Measurements from ENCODE around the gene AHNAK. TPM values are rescaled to one million over a fixed set of nuclear protein-coding genes. Genes with fewer than 3 reads are reported as not detected.

The AHNAK gene
- total and polyA plus RNA-seq, 2 experiments from 2014 or later: 167 to 548 TPM

DNA sequence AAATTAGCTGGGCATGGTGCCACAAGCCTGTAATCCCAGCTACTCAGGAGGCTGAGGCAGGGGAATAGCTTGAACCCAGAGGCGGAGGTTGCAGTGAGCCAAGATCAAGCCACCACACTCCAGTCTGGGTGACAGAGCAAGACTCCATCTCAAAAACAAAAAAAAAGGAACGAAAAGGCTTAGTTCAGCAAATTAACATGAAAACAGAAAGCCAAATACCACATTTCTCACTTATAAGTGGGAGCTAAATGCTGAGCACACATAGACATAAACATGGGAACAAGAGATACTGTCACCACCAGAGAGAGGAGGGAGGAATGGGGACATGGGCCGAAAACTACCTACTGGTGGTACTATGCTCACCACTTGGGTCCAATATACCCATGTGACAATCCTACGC is 89.1 kb downstream of the AHNAK start:
- Histone ChIP-seq H3K27me3 (replicated peaks; ENCODE audit: insufficient read depth) (no peaks in the 10 kb centered on the region), H3K9me3 (ENCODE audit: low read depth) (no peaks in the 10 kb centered on the region), H3K27ac (no peak overlapping the region), H3K79me2 (ENCODE audit: insufficient read depth) (no peaks in the 10 kb centered on the region), H3K4me2 (ENCODE audit: unreplicated experiment) (no peak overlapping the region), H3K36me3 (ENCODE audit: low read depth) (no peaks in the 10 kb centered on the region), H3K4me1 (ENCODE audit: insufficient read depth) (peaks cover 18% of the 10 kb centered on the region), H3K9ac (no peak overlapping the region), H3F3A (ENCODE audit: insufficient read depth) (peaks cover 4% of the 10 kb centered on the region; the same call in 1 of the 2 replicates), H3K9me2 (ENCODE audit: insufficient read depth) (no peaks in the 10 kb centered on the region), H2AFZ (no peak overlapping the region), H3K4me3 (no peak overlapping the region), H4K20me1 (ENCODE audit: insufficient read depth) (no peaks in the 10 kb centered on the region)
- DNase-seq: no peak
- TF ChIP-seq EZH2 (IDR thresholded peaks at IDR 0.05; ENCODE audit: insufficient read depth, poor library complexity, severe bottlenecking) (no peak), EZH2phosphoT487 (IDR thresholded peaks at IDR 0.05; ENCODE audit: insufficient read depth, low read depth) (no peak)
- in situ Hi-C loops (cut with MboI): no loop called here
- 71 to 73% methylated on average over 4 of the region's 4 CpGs for WGBS, 2 experiments (ENCODE audit: low coverage in 1 of 2, low lambda C conversion rate in 2 of 2, missing lambda C conversion rate in 2 of 2)

DNA sequence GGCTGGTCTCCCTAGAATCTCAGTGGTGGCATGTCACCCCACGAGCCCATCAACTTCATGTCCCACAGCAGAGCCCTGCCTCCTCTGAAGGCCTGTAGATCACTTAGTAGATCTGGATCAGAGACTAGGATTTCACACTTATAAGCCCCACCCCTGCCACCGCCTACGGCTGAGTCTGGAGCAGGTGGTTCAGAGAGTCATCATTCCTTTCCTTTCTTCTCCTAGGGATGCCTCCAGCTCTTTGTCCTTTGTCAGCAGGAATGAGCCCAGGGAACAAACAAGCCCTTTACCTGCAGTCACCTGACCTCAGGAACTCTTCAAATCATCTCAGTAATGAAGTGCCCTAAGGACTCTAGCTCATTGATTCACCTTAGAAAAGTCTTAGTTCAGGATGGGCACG is 90.0 kb downstream of the AHNAK start:
- H3K9ac ChIP-seq: no peak overlapping the region
- no peaks in the 10 kb centered on the region for H3K9me3 ChIP-seq (ENCODE audit: low read depth)
- no peak overlapping the region for H2AFZ ChIP-seq
- no peaks in the 10 kb centered on the region for H3K79me2 ChIP-seq (ENCODE audit: insufficient read depth)
- no peak for DNase-seq
- no peaks in the 10 kb centered on the region for H3K27me3 ChIP-seq (replicated peaks; ENCODE audit: insufficient read depth)
- H3F3A ChIP-seq (ENCODE audit: insufficient read depth): peaks cover 2% of the 10 kb centered on the region; the same call in 1 of the 2 replicates
- no peaks in the 10 kb centered on the region for H4K20me1 ChIP-seq (ENCODE audit: insufficient read depth)
- no peak overlapping the region for H3K27ac ChIP-seq
- in situ Hi-C loops (cut with MboI): no loop called here
- TF ChIP-seq EZH2phosphoT487 (IDR thresholded peaks at IDR 0.05; ENCODE audit: insufficient read depth, low read depth): no peak
- no peak for TF ChIP-seq EZH2 (IDR thresholded peaks at IDR 0.05; ENCODE audit: insufficient read depth, poor library complexity, severe bottlenecking)
- H3K36me3 ChIP-seq (ENCODE audit: low read depth): no peaks in the 10 kb centered on the region
- peaks cover 9% of the 10 kb centered on the region for H3K4me1 ChIP-seq (ENCODE audit: insufficient read depth)
- 79 to 86% methylated on average over 4 of the region's 4 CpGs for WGBS, 2 experiments (ENCODE audit: low coverage in 1 of 2, low lambda C conversion rate in 2 of 2, missing lambda C conversion rate in 2 of 2)
- H3K4me2 ChIP-seq (ENCODE audit: unreplicated experiment): no peak overlapping the region
- no peaks in the 10 kb centered on the region for H3K9me2 ChIP-seq (ENCODE audit: insufficient read depth)
- no peak overlapping the region for H3K4me3 ChIP-seq

DNA sequence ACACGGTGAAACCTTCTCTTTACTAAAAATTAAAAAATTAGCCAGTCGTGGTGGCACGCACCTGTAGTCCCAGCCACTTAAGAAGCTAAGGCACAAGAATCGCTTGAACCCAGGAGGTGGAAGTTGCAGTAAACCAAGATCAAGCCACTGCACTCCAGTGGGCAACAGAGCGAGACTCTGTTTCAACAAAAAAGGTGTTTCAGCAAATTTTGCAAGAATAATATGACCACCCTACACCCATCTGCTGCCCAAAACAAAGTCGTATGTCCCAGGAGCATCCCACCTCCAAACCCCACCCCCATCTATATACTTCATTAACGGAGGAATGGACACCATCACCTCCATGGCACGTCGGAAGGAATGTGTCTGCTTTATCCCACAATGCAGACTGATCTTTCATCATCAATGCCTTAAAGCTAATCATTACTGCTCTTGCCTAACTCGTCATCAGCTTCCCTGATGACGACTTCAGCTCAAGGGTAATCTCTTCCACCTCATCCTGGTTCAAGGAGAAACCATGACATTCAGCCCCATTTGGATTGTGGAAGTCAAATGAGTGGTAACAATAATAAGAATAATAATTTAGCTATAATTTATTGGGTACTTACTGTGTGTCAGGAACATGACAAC is 93.7 kb downstream of the AHNAK start:
- Histone ChIP-seq H4K20me1 (ENCODE audit: insufficient read depth) (no peaks in the 10 kb centered on the region), H3K4me2 (ENCODE audit: unreplicated experiment) (no peak overlapping the region), H3K4me3 (no peak overlapping the region), H3F3A (ENCODE audit: insufficient read depth) (no peaks in the 10 kb centered on the region), H3K9ac (no peak overlapping the region), H3K27ac (no peak overlapping the region), H3K79me2 (ENCODE audit: insufficient read depth) (no peaks in the 10 kb centered on the region), H3K4me1 (ENCODE audit: insufficient read depth) (no peaks in the 10 kb centered on the region), H3K9me2 (ENCODE audit: insufficient read depth) (no peaks in the 10 kb centered on the region), H3K36me3 (ENCODE audit: low read depth) (no peaks in the 10 kb centered on the region), H2AFZ (no peak overlapping the region), H3K27me3 (replicated peaks; ENCODE audit: insufficient read depth) (no peaks in the 10 kb centered on the region), H3K9me3 (ENCODE audit: low read depth) (no peaks in the 10 kb centered on the region)
- no peak for DNase-seq
- 84% methylated on average over 11 of the region's 11 CpGs for WGBS, 2 experiments (ENCODE audit: low coverage in 1 of 2, low lambda C conversion rate in 2 of 2, missing lambda C conversion rate in 2 of 2)
- in situ Hi-C loops (cut with MboI): no loop called here
- TF ChIP-seq EZH2phosphoT487 (IDR thresholded peaks at IDR 0.05; ENCODE audit: insufficient read depth, low read depth) (no peak), EZH2 (IDR thresholded peaks at IDR 0.05; ENCODE audit: insufficient read depth, poor library complexity, severe bottlenecking) (no peak)

DNA sequence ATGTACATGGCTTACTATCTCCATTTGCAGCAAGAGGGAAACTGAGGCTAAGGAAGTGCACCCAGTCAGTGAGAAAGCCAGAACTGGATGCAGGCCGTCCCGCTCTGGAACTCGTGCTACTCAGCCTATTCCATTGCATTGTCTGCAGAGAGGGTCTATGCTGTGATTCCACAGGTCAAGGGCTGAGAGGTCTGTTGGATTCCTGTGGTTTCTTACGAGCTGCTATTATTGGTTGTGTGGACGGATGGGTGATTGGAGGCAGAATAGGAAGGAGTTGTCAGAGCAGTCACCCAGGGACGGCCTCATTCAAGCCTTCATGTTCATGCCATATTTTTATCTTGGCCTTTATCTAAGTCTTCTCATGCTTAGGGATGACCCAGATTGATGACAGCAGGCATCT is 94.3 kb downstream of the AHNAK start:
- Histone ChIP-seq H3K4me2 (ENCODE audit: unreplicated experiment) (no peak overlapping the region), H3K4me1 (ENCODE audit: insufficient read depth) (no peaks in the 10 kb centered on the region), H3K9me2 (ENCODE audit: insufficient read depth) (no peaks in the 10 kb centered on the region), H3K79me2 (ENCODE audit: insufficient read depth) (no peaks in the 10 kb centered on the region), H3F3A (ENCODE audit: insufficient read depth) (no peaks in the 10 kb centered on the region), H2AFZ (no peak overlapping the region), H3K36me3 (ENCODE audit: low read depth) (no peaks in the 10 kb centered on the region), H3K27me3 (replicated peaks; ENCODE audit: insufficient read depth) (no peaks in the 10 kb centered on the region), H4K20me1 (ENCODE audit: insufficient read depth) (no peaks in the 10 kb centered on the region), H3K27ac (no peak overlapping the region), H3K9me3 (ENCODE audit: low read depth) (no peaks in the 10 kb centered on the region), H3K4me3 (no peak overlapping the region), H3K9ac (no peak overlapping the region)
- in situ Hi-C loops (cut with MboI): no loop called here
- no peak for TF ChIP-seq EZH2phosphoT487 (IDR thresholded peaks at IDR 0.05; ENCODE audit: insufficient read depth, low read depth)
- TF ChIP-seq EZH2 (IDR thresholded peaks at IDR 0.05; ENCODE audit: insufficient read depth, poor library complexity, severe bottlenecking): no peak
- DNase-seq: no peak
- 77 to 87% methylated on average over 6 of the region's 6 CpGs for WGBS, 2 experiments (ENCODE audit: low coverage in 1 of 2, low lambda C conversion rate in 2 of 2, missing lambda C conversion rate in 2 of 2)
